HCT116 (cell line): Measurements from ENCODE around the gene RAD9B.

Source experiments
- EGR1 ChIP-seq: IDR thresholded peaks from 2 replicates; pipeline ENCODE4 v1.6.1; 2012; ENCODE audit warnings: low read depth
- EZH2 ChIP-seq: fragments of 200-600 bp; sonication (generic); IDR thresholded peaks from 2 replicates; pipeline ENCODE4 v1.6.1; 2017; ENCODE audit warnings: antibody characterized with exemption, mixed run types
- JUND ChIP-seq: IDR thresholded peaks from 2 replicates; pipeline ENCODE4 v1.6.1; 2012
- MAX ChIP-seq: IDR thresholded peaks from 2 replicates; pipeline ENCODE4 v1.6.1; 2012
- POLR2A ChIP-seq: IDR thresholded peaks from 2 replicates; pipeline ENCODE4 v1.7.0; 2011; ENCODE audit warnings: borderline replicate concordance; ENCODE audit not compliant: insufficient read depth, insufficient read length; ENCODE audit errors: extremely low read depth
- POLR2AphosphoS5 ChIP-seq: IDR thresholded peaks from 2 replicates; pipeline ENCODE4 v1.6.1; 2011; ENCODE audit warnings: mild to moderate bottlenecking, low read depth, low read length, moderate library complexity
- SP1 ChIP-seq: IDR thresholded peaks from 2 replicates; pipeline ENCODE4 v1.6.1; 2012; ENCODE audit warnings: low read depth
- TCF7L2 ChIP-seq: IDR thresholded peaks from 2 replicates; pipeline ENCODE4 v1.7.0; 2011; ENCODE audit warnings: borderline replicate concordance, inconsistent platforms; ENCODE audit not compliant: insufficient read depth, insufficient read length; ENCODE audit errors: extremely low read depth
- YY1 ChIP-seq: IDR thresholded peaks from 2 replicates; pipeline ENCODE4 v1.6.1; 2011; ENCODE audit warnings: low read length, low read depth, moderate library complexity, mild to moderate bottlenecking; ENCODE audit not compliant: insufficient replicate concordance; ENCODE audit errors: extremely low read depth
- ZBTB33 ChIP-seq: IDR thresholded peaks from 2 replicates; pipeline ENCODE4 v1.6.1; 2011; ENCODE audit warnings: mild to moderate bottlenecking, low read length, moderate library complexity; ENCODE audit not compliant: insufficient replicate concordance; ENCODE audit errors: extremely low read depth
- TF ChIP-seq, protein P1 (sequence below), 3 experiments: fragments of 200-600 bp in 1 of 3; sonication (generic) in 1 of 3; IDR thresholded peaks in 2 of 3; conservative IDR thresholded peaks in 1 of 3; 2 replicates each; pipeline ENCODE4 v1.5.1; 2012 to 2017; ENCODE audit warnings: low read depth in 2 of 3, low read length in 2 of 3, antibody characterized with exemption in 1 of 3, borderline replicate concordance in 1 of 3, control low read depth in 1 of 3, mild to moderate bottlenecking in 1 of 3, mixed read lengths in 1 of 3, mixed run types in 1 of 3, moderate library complexity in 1 of 3; ENCODE audit not compliant: insufficient read depth in 1 of 3

DNA sequence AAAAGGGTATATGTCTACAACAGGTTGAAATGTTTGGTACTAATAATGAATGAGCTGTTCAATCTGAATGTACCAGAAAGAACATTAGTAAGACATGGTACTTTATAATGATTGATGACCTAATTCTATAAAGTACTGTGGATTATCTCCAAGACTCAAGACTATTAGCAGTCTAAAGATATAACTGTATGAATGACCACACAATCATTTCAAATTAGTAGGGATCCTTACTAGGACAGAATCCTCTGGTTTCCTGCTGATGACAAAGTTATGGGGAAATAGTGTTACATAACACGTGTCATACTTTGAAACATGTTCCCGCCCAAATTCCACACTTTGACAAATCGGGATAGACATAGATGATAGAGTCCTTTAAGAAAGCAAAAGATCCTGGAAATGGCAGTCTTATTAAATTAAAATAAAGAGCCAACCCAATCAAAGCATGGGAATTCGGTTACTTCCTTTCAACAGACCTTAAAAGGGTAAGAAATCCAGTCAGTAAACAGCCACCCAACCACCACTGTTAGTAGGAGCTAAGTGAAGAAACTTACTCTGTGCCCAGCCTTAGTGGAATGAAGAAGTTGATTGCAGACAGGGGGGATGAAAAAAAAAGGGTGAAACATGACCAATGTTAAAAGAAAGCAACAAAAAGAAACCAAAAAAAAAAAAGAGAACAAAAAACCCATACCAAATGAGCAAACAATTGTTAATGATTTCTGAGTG is 3.0 kb upstream of the RAD9B start:
- TF ChIP-seq, protein P1, sequence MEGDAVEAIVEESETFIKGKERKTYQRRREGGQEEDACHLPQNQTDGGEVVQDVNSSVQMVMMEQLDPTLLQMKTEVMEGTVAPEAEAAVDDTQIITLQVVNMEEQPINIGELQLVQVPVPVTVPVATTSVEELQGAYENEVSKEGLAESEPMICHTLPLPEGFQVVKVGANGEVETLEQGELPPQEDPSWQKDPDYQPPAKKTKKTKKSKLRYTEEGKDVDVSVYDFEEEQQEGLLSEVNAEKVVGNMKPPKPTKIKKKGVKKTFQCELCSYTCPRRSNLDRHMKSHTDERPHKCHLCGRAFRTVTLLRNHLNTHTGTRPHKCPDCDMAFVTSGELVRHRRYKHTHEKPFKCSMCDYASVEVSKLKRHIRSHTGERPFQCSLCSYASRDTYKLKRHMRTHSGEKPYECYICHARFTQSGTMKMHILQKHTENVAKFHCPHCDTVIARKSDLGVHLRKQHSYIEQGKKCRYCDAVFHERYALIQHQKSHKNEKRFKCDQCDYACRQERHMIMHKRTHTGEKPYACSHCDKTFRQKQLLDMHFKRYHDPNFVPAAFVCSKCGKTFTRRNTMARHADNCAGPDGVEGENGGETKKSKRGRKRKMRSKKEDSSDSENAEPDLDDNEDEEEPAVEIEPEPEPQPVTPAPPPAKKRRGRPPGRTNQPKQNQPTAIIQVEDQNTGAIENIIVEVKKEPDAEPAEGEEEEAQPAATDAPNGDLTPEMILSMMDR (IDR thresholded peaks at IDR 0.05 in 2 of 3, conservative IDR thresholded peaks at IDR 0.05 in 1 of 3; ENCODE audit: borderline replicate concordance in 1 of 3, insufficient read depth in 1 of 3, low read depth in 2 of 3, low read length in 2 of 3): no peak
- TF ChIP-seq POLR2A: no peak
- TF ChIP-seq JUND: no peak
- TF ChIP-seq EZH2: no peak
- TF ChIP-seq YY1: no peak
- no peak for TF ChIP-seq SP1
- no peak for TF ChIP-seq MAX
- no peak for TF ChIP-seq POLR2AphosphoS5
- TF ChIP-seq TCF7L2: no peak
- no peak for TF ChIP-seq EGR1
- no peak for TF ChIP-seq ZBTB33
